Fibroblast of lung (primary cell): ENCODE measurements around the gene GORAB.

Experiments used
- EZH2 ChIP-seq: IDR thresholded peaks from 2 replicates; pipeline ENCODE4 v1.5.1; 2012; ENCODE audit warnings: low read length, control low read depth, mild to moderate bottlenecking; ENCODE audit errors: missing control alignments
- TF ChIP-seq, protein P1 (sequence below), 2 donors: IDR thresholded peaks in 1 of 2; conservative IDR thresholded peaks in 1 of 2; 1 replicate in 1 of 2; 2 replicates in 1 of 2; pipeline ENCODE4 v1.5.1; 2011 to 2012; ENCODE audit warnings: low read length in 2 of 2, control low read depth in 1 of 2, inconsistent platforms in 1 of 2, low read depth in 1 of 2, mild to moderate bottlenecking in 1 of 2

DNA sequence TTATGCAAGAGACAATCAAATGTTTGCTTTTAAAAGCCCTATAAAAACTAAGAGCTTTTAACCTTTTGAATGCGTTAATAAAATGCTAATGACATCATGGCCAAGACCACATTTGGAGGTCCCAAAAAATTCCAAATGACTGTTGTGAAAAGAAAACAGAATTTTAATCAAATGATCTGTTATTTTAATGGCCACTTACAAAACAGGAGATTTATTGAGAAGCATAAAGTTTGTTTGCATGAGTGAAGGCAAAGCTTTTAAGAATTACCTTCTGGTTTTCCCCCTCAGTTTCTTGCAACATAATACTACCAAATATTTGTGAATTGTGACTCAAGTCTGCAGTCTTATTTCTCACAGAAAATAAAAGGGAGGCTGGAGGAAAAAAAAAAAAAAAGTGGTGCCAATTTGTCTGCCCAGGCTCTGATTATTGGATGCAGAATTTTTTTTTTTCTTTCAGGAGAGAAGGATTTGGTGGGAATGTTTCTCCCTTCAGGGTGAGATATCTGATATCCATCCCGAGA, 60.7 kb downstream of the GORAB start:
- TF ChIP-seq, protein P1, sequence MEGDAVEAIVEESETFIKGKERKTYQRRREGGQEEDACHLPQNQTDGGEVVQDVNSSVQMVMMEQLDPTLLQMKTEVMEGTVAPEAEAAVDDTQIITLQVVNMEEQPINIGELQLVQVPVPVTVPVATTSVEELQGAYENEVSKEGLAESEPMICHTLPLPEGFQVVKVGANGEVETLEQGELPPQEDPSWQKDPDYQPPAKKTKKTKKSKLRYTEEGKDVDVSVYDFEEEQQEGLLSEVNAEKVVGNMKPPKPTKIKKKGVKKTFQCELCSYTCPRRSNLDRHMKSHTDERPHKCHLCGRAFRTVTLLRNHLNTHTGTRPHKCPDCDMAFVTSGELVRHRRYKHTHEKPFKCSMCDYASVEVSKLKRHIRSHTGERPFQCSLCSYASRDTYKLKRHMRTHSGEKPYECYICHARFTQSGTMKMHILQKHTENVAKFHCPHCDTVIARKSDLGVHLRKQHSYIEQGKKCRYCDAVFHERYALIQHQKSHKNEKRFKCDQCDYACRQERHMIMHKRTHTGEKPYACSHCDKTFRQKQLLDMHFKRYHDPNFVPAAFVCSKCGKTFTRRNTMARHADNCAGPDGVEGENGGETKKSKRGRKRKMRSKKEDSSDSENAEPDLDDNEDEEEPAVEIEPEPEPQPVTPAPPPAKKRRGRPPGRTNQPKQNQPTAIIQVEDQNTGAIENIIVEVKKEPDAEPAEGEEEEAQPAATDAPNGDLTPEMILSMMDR (conservative IDR thresholded peaks at IDR 0.05 in 1 of 2, IDR thresholded peaks at IDR 0.05 in 1 of 2; ENCODE audit: low read depth in 1 of 2, low read length in 2 of 2): no peak
- TF ChIP-seq EZH2: no peak
